NCI-H460 (cell line): Measurements from ENCODE around the gene POLR2E. TPM values are rescaled to one million over a fixed set of nuclear protein-coding genes. Genes with fewer than 3 reads are reported as not detected.

Experiments used
- DNase-seq: peaks from one replicate; pipeline ENCODE4 v3.0.0-alpha.2; 2016; ENCODE audit warnings: low read depth; ENCODE audit errors: extremely low read depth
- total RNA-seq: library from RNA; depleted of rRNA; stranded (reverse); fragments of >200 nt; shearing (Covaris generic); gene quantifications from 2 replicates; pipeline ENCODE4 v1.2.3, GENCODE V29; 2014

Gene POLR2E
- total RNA-seq, 1 experiment from 2014 or later, result 108 TPM

DNA sequence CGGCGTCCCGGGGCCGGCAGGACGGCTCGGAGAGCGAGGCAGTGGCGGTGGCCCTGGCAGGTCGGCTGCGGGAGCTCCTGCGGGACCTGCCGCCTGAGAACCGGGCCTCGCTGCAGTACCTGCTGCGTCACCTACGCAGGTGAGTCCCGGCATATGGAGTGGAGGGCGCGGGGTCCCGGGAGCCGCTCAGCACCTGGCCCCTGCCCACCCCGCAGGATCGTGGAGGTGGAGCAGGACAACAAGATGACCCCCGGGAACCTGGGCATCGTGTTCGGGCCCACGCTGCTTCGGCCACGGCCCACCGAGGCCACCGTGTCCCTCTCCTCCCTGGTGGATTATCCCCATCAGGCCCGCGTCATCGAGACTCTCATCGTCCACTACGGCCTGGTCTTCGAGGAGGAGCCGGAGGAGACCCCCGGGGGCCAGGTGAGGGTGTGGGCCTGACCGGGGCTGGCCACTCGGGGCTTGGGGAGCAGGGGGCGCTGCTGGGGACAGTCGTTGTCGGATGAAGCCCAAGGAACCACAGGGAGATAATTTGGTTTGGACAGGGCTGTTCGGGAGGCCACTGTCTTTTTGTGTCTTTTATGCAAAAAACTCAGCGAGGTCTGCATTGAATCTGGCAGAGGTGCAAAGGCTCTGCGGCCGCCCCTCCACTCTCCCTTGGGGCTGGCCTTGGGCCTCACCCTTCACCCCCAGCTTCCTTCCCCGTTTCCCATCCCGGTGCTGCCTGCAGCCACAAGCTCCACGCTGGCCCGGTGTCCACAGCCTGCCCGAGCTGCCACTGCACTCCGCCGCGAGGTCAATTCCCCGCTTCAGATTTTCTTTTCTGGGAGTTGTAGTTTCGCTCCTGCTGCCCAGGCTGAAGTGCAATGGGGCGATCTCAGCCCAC lies 12.0 kb downstream of the POLR2E start:
- no peak for DNase-seq

DNA sequence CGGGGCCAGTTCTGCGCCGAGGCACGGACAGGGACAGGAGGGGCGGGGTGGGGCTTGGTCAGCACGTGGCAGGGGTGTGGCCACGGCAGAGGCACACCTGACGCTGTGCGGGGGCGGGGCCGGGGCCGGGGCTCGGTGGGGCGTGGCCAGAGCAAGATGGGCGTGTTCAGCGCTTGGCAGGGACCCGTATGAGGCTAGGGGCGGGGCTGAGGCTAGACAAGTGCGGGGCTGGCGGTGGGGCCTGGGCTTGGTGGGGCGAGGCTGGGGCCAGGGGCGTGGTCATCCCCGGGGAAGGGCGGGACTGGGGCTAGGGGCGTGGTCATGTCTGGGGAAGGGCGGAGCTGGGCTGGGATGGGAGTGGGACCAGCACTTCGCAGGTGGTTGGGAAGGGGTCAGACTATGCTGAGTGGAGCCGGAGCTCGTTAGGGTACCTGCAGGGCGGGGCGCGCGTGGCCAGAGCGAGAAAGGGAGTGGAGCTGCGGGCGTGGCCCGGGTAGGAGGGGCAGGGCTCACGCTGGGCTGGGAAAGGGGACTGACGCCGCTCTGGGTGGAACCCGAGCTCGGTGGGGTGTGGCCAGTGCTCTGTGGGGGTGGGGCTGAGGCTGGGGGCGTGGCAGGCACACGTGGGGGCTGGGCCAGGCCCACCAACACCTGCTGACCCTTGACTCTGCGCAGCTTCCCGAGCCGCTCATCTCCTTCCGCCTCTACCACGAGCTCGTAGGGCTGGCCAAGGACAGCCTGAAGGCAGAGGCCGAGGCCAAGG lies 12.8 kb downstream of the POLR2E start:
- DNase-seq, result peak; percentile 69

DNA sequence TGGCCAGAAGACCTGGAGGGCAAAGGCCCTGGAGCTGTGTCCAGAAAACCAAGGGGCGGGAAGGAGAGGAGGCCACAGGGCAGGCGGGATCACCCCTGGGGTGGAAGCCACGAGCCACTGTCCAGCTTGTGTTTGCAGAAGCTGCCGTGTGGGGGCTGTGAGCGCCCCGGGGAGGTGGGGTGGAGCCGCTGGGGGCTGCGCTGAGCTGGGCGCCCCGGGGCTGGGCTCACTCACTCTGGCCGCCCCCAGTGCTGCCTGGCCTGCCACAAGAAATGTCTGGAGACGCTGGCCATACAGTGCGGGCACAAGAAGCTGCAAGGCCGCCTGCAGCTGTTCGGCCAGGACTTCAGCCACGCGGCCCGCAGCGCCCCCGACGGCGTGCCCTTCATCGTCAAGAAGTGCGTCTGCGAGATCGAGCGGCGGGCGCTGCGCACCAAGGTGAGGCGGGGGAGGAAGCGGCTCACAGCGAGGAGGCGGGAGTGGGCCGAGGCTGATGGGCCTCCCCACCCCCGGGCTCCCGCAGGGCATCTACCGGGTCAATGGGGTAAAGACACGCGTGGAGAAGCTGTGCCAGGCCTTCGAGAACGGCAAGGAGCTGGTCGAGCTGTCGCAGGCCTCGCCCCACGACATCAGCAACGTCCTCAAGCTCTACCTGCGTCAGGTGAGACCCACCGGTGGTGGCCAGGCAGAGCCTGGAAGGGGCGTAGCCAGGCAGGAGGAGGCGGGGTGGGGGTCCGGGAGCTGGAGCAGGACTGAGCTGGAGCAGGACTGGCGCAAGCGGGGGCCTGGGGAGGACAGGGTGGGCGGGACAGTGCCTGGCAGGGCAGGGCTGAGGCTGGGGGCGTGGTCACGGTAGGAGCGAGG lies 13.6 kb downstream of the POLR2E start:
- no peak for DNase-seq

DNA sequence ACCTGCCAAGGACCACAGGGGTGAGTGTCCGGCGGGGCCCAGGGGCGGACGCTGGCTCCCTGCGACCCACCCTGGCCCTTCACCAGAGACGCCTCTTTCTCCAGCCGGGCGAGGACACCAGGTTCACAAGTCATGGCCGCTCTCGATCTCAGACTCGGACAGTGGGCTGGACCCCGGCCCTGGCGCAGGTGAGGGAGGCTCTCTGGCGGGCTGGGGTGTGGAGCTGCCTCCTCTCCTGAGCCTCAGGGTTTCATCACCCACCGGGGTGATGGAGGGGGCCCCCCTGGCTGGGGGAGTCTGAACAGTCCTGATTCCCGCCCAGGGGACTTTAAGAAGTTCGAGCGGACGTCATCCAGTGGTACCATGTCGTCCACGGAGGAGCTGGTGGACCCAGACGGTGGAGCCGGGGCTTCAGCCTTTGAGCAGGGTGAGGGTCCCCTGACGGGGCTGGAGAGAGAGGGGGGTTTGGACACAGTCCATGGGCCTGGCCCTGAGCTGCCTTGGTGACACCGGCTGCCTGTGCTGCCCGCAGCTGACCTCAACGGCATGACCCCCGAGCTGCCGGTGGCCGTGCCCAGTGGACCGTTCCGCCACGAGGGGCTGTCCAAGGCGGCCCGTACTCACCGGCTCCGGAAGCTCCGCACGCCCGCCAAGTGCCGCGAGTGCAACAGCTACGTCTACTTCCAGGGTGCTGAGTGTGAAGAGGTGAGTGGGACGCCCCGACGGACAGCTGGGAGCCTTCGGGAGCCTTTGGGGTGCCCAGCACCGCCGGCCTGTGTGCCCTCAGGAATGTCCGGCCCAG lies 14.6 kb downstream of the POLR2E start:
- no peak for DNase-seq

DNA sequence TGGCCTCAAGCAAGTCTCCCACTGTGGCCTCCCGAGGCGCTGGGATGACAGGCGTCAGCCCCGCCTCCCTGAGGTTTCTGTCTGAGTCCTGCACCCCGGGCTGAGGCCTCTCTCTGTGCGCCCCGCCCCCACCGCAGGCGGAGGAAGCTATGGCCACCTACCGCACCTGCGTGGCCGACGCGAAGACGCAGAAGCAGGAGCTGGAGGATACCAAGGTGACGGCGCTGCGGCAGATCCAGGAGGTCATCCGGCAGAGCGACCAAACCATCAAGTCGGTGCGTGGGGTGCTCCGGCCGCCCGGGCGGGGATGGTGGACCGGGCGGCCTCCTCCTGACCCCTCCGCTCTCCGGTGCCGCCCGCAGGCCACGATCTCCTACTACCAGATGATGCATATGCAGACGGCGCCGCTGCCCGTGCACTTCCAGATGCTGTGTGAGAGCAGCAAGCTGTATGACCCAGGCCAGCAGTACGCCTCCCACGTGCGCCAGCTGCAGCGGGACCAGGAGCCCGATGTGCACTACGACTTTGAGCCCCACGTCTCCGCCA lies 15.5 kb downstream of the POLR2E start:
- no peak for DNase-seq

DNA sequence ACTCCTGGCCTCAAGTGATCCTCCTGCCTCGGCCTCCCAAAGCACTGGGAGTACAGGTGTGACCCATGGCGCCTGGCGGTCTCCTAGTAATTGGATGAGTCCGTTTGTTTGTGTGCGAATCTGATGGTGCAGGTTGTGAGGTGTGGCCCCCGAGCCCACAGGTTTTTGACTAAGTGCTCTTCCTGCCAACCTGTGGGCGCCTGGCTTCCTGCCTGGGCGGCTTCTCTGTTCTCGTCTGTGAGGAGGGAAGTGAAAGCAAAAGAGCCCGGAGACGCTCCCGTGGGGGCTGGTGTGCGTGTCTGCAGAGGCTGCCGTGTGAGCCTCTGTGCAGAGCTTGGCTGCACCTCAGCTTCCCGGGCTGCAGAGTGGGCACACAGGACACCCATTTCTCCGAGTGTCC lies 18.2 kb downstream of the POLR2E start:
- DNase-seq, result no peak

DNA sequence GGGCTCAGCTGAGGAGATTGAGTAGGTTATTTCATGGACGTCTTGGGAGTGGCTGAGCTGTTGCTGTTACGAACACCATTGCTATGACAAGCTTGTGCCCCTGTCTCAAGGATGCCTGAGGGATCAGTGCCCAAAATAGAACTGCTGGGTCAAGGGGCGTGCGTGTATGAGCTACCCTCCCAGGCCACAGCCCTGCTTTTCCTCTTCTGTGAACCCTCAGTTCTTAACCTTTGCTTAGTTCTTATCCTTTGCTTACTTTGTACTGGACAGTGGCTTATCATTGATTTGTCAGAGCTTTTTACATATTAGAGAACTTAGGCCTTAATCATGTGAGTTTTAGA lies 19.2 kb downstream of the POLR2E start:
- DNase-seq, result no peak

DNA sequence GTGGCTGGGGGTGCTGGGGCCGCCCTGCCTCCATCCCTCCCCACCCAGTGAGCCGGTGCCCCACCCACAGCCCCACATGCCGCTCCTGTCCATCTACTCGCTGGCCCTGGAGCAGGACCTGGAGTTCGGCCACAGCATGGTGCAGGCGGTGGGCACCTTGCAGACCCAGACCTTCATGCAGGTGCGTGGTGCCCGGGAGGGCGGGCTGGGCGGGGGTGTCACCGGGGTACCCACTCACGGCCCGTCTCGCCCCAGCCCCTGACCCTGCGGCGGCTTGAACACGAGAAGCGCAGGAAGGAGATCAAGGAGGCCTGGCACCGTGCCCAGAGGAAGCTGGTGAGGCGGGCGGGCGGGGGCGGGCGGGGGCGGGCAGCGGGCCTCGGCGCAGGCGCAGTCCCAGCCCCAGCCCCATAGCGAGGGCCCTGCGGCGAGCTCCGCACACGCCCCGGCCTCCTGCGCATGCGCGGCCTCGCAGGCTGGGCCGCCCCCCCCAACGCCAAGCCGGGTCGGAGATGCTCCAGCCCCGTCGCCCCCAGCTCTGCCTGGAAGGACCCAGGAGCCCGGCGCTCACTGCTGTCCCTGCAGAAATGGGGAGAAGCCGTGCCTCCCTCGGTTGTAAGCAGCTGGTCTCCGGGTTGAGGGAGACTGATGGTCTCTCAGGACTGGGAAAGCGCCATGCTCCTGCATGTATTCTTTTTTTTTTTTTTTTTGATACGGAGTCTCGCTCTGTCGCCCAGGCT lies 20.5 kb downstream of the POLR2E start:
- DNase-seq, result peak; percentile 73

DNA sequence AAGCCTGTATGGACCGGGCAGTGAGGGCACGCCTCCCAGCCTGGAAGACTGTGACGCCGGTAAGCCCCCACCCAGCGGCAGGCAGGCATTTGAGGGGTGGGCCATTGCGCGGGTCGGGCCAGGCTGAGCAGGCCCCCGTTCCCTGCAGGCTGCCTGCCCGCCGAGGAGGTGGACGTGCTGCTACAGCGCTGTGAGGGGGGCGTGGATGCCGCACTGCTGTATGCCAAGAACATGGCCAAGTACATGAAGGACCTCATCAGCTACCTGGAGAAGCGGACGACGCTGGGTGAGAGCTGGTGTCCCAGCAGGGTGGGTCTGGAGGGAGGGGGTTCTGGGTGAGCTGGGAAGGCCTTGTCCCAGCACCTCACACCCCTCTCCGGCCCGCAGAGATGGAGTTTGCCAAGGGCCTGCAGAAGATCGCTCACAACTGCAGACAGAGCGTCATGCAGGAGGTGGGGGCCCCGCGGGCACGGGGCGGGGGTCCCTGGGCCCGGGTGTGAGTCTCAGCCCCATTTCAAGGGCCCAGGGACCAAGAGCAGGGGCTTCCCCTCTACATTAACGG lies 21.1 kb downstream of the POLR2E start:
- DNase-seq, result no peak

DNA sequence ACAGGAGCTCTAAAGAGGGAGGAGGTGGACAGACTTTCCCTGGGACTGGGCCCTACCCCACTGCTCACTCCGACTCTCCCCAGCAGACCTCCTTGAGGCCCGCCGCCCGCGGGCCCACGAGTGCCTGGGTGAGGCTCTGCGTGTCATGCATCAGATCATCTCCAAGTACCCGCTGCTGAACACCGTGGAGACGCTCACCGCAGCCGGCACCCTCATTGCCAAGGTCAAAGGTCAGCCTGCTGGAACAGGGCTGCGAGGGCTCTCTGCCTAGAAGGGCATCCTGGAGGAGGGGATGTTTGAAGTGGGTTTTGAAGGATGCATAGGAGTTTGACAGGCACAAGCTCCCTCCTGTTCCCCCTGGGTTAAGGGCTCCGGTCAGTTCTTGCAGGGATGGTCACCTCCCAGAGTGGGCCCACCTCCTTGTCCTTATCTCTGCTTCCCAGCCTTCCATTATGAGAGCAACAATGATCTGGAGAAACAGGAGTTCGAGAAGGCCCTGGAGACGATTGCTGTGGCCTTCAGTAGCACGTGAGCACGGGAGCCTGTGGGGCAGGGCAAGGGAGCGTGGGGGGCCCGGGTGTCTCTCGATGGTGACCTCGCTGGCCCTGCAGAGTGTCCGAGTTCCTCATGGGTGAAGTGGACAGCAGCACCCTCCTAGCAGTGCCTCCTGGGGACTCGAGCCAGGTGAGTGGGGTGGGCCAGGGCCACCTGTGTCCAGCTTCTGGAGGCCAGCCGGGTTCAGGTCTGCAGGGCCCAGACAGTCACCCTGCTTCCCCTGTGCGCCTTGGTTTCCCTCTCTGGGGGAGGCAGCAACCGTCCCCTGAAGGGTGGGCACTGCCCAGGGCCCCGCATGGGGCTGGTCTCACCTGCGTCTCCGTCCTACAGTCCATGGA lies 21.9 kb downstream of the POLR2E start:
- DNase-seq, result no peak

DNA sequence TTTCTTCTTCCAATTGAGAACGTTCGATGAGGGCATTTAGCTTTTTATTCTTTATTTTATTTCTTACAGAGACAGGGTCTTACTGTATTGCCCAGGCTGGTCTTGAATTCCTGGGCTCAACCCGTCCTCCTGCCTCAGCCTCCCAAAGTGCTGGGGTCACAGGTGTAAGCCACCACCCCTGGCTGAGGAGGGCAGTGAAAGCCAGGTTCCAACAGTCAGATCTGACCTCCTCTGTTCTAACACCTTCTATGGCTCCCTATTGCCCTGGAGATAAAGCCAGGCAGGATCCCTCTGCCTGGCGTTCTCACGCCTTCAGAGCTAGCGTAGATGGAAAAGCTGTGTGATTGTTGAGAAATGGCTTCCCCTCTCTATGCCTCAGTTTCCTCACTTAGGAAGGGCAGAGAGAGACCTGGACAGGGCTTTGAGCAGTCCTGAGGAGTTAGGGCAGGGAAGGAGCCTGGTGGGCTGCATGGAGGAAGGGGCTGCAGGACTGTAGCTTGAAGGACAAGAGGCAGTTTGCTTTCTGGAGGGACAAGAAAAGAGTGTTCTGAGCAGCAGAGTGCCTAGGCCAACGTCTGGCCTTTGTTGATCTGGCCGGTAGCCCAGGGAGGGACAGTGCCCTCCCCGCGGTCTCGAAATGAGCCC lies 22.7 kb downstream of the POLR2E start:
- no peak for DNase-seq

DNA sequence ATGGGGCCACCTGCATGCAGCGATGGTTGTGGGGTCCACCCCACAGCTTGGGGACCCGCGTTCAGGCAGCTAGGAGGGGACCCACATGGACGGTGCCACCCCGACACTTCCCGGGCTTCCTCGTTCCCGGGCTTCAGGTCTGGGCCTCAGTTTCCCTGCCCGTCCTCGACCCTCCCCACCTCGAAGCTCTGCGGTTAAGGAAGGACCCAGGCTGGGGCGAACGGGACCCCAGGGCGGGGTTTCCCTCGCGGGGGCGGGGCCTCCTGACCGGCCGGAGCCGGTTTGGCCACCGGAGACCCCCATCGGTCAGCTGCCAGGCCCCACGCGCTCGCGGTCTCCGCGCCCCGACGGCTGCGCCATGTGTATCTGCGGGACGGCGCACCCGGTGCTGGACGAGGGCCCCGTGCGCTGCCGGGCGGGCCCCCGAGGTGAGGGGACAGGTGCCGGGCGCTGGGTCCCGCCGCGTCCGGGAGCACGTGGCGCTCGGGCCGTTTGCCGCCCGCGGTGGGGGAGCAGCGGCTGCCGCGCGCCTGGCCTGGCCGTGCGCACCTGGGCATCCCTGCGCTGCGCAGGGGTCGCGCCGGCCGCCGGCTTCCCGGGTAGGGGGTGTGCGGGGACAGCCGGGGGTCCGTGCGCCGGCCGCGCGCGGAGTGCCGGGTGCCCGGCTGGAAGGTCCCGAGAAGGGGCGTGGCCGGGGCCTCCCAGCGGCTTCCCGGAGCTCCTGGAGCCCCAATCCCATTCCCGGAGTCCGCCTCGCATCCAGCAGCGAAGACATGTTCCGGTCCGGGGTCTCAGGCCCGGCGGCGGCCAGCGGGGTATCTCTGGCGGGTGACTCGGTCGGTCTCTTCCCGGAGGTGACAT lies 24.0 kb downstream of the POLR2E start:
- DNase-seq, result no peak

DNA sequence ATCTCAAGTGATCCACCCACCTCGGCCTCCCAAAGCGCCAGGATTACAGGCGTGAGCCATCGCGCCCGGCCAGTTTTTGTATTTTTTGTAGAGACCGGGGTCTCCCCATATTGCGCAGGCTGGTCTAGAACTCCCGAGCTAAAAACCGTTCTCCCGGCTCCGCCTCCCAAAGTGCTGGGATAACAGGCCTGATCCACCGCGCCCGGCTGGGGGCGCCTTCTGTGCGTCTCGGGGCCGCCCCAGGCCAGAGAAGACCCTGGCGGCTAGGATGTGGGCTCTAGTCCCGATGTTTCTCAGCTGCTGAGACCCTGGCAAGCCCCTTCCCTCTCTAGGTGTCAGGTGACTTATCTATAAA lies 24.6 kb downstream of the POLR2E start:
- no peak for DNase-seq

DNA sequence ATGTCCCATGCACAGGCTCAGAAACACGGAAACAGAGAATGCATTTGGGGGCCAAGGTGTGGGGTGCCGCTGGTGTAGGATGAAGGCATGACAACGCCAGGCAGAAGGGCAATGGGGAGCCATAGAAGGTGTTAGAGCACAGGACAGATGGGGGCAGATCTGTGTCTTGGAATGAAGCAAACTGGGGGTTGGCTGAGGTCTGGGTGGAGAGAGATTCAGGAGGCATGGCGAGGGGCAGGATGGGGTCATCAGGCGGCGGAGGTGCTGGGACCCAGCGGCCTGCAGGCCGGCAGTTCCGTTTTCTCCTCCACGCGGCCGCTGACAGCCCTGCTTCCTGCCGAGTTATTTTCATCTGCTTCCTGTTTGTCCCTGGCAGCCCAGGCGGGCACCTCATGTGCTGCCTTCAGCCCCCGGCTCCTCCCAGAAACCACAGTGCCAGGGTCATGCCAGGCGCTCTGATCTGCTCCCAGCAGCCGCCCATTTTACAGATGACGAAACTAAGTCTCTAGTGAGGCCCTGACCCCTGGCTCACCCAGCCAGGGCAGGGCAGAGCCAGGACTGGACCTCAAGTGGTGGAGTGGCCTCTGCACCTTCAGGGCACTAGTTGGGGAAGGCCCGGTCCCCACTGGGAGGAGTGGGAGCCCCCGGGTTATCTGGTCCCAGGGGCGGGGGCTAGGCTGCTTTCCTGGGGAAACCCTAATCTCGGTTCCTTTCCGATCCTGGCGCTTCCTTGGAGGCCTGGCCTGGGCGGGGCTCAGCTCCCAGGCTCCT lies 26.0 kb downstream of the POLR2E start:
- DNase-seq, result no peak

DNA sequence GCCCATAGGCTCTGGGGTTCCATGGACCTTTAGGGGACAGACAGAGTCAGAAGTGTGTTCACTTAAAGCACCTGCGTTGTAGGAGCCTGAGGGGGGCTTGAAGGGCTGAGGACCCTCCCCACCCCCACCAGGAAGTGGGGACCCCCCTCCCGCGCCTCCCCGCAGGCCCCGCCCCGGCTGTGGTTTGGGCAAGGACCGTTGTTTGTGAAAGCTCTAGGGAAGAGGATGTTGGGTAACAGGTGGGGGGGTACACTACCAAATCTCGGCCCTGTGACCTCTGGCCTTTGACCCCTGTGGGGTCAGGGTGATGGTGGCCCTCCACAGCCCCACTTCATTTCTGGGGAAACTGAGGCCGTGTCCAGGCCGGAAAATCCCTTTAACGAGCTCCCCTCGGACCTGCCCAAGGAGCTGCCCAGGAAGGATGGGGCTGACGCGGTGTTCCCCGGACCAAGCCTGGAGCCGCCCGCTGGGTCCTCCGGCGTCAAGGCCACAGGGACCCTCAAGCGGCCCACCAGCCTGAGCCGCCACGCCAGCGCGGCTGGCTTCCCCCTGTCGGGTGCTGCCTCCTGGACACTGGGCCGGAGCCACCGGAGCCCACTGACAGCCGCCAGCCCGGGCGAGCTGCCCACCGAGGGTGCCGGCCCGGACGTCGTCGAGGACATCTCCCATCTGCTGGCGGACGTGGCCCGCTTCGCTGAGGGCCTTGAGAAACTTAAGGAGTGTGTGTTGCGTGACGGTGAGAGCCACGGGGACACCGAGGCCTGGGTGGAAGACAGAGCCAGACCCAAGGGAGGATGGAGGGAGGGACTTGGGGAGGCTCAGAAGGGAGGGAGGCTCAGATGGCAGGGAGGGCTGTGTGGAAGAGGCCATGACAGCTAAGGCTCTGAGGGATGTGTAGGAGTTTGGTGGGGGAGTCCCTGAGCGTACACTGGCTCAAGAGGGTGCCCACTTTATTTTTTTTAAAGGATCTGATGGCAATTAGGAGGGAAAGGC lies 26.9 kb downstream of the POLR2E start:
- DNase-seq, result no peak
